Measurements from ENCODE around the gene RAPGEF1. TPM values are rescaled to one million over a fixed set of nuclear protein-coding genes. Genes with fewer than 3 reads are reported as not detected.

Gene RAPGEF1
- total and polyA plus RNA-seq, 2 of the 13 experiments (the other 11 are each of a cell fraction or from before 2014, with no cell fraction given) = 21.2 to 38.9 TPM

GRCh38 chr9:131629825-131630204, 110.1 kb downstream of the RAPGEF1 start:
- Histone ChIP-seq H3K4me1 (ENCODE audit: insufficient read depth, low read length) (peaks cover 3% of the 10 kb centered on the region), H4K20me1 (ENCODE audit: insufficient read depth, low read length) (no peaks in the 10 kb centered on the region), H3K4me2 (ENCODE audit: low read depth, low read length) (no peak overlapping the region), H3K79me2 (ENCODE audit: insufficient read depth, low read length) (no peaks in the 10 kb centered on the region), H3K9me3 (ENCODE audit: low read length) (no peaks in the 10 kb centered on the region), H2AFZ (ENCODE audit: low read length) (no peak overlapping the region), H3K27me3 (ENCODE audit: control insufficient read depth in 1 of 2, insufficient read depth in 2 of 2, low read length in 2 of 2) (no peaks in the 10 kb centered on the region), H3K9ac (ENCODE audit: insufficient read depth, low read depth, low read length) (no peak overlapping the region), H3K36me3 (replicated peaks in 1 of 2; ENCODE audit: control insufficient read depth in 1 of 2, insufficient read depth in 2 of 2, low read length in 2 of 2) (peaks cover 11 to 35% of the 10 kb centered on the region in 2 experiments; a peak in 4 of 5 replicates), H3K27ac (ENCODE audit: extremely low read length, insufficient read depth, low read length) (no peak overlapping the region), H3K4me3 (replicated peaks in 1 of 3; ENCODE audit: insufficient read depth in 1 of 3, low read depth in 2 of 3, low read length in 3 of 3) (no peak overlapping the region)
- in situ Hi-C loops (cut with HindIII; ENCODE audit: extremely low pct_ligation_motif_present, low pct_unique_long_range_greater_than_20kb) (no loop called here), intact Hi-C loops (cut with micrococcal nuclease; ENCODE audit: unreplicated experiment) (no loop called here)
- no TSS peak for BruUV-seq (replicated peaks)
- FAIRE-seq (no peak), ATAC-seq (no peak), DNase-seq (ENCODE audit: low spot score) (no peak)
- ChIA-PET CTCF (ENCODE audit: low intra/inter-chr PET ratio, low total read pairs) (no interaction called here), POLR2A (no interaction called here)
- 100% methylated on average over 3 of the region's 4 CpGs for WGBS (ENCODE audit: low lambda C conversion rate)
- TF ChIP-seq FOSL1 (CRISPR knock-in tag; IDR thresholded peaks at IDR 0.05; ENCODE audit: borderline replicate concordance) = no peak
- TF ChIP-seq TARDBP (CRISPR knock-in tag; IDR thresholded peaks at IDR 0.05) = no peak
- no peak for TF ChIP-seq NCOA5 (CRISPR knock-in tag; IDR thresholded peaks at IDR 0.05)
- no peak for TF ChIP-seq ZSCAN12 (CRISPR knock-in tag; IDR thresholded peaks at IDR 0.05)
- no peak for TF ChIP-seq KLF15 (CRISPR knock-in tag; IDR thresholded peaks at IDR 0.05; ENCODE audit: borderline replicate concordance)
- TF ChIP-seq TEAD3 (CRISPR knock-in tag; optimal IDR thresholded peaks at IDR 0.05; ENCODE audit: borderline replicate concordance) = no peak
- no peak for TF ChIP-seq ZNF383 (CRISPR knock-in tag; IDR thresholded peaks at IDR 0.05; ENCODE audit: borderline replicate concordance)
- no peak for TF ChIP-seq NFAT5 (CRISPR knock-in tag; IDR thresholded peaks at IDR 0.05)
- TF ChIP-seq ZFX (CRISPR knock-in tag; IDR thresholded peaks at IDR 0.05; ENCODE audit: low read depth) = no peak
- TF ChIP-seq GRHL1 (CRISPR knock-in tag; conservative IDR thresholded peaks at IDR 0.05) = no peak
- TF ChIP-seq ZNF749 (CRISPR knock-in tag; IDR thresholded peaks at IDR 0.05; ENCODE audit: borderline replicate concordance) = no peak
- no peak for TF ChIP-seq ZMYM2 (CRISPR knock-in tag; IDR thresholded peaks at IDR 0.05)
- TF ChIP-seq MTERF4 (CRISPR knock-in tag; IDR thresholded peaks at IDR 0.05) = no peak
- no peak for TF ChIP-seq NR3C1 (CRISPR knock-in tag; IDR thresholded peaks at IDR 0.05)
